ENCODE data around the gene PITPNM3. TPM values are rescaled to one million over a fixed set of nuclear protein-coding genes. Genes with fewer than 3 reads are reported as not detected.

Gene PITPNM3
- total and polyA plus RNA-seq, 2 of the 8 experiments (the other 6 are each of a cell fraction or from before 2014, with no cell fraction given): 1.7 to 3.1 TPM

GRCh38 chr17:6449307-6449706 is 107.0 kb downstream of the PITPNM3 start:
- Histone ChIP-seq H4K91ac (replicated peaks; ENCODE audit: insufficient read length, low read length) (no peak overlapping the region), H2BK15ac (ENCODE audit: low read length) (no peak overlapping the region), H2AK5ac (ENCODE audit: low read depth, low read length) (no peak overlapping the region), H2AFZ (ENCODE audit: low read length) (no peak overlapping the region), H4K8ac (ENCODE audit: extremely low read depth, insufficient read depth, low read length) (no peak overlapping the region), H3K23me2 (ENCODE audit: low read depth, low read length) (peaks cover 4% of the 10 kb centered on the region; the same call in 1 of the 2 replicates), H3K79me1 (ENCODE audit: low read depth, low read length) (peaks cover 8% of the 10 kb centered on the region), H2BK20ac (ENCODE audit: low read length) (no peak overlapping the region), H3K56ac (replicated peaks; ENCODE audit: insufficient read length, low read depth, low read length) (no peak overlapping the region), H3K4me1 (replicated peaks in 1 of 4; ENCODE audit: control insufficient read depth in 3 of 4, insufficient read depth in 4 of 4, low read length in 3 of 4) (peaks cover 6 to 38% (median 18%) of the 10 kb centered on the region in 4 experiments), H3K27me3 (replicated peaks in 1 of 4; ENCODE audit: control insufficient read depth in 3 of 4, extremely low read depth in 1 of 4, insufficient read depth in 3 of 4, low read length in 3 of 4) (no peaks in the 10 kb centered on the region; a peak in 2 of 7 replicates), H3K14ac (ENCODE audit: insufficient read length) (no peak overlapping the region), H3K36me3 (ENCODE audit: control insufficient read depth in 2 of 4, insufficient read depth in 4 of 4, low read length in 3 of 4) (peaks cover 19 to 57% (median 43%) of the 10 kb centered on the region in 4 experiments), H4K20me1 (replicated peaks in 1 of 2; ENCODE audit: control insufficient read depth in 1 of 2, insufficient read depth in 2 of 2, low read length in 2 of 2) (peaks cover 0 to 18% of the 10 kb centered on the region in 2 experiments), H4K5ac (ENCODE audit: insufficient read length, low read depth, low read length) (no peak overlapping the region), H2BK5ac (ENCODE audit: low read depth, low read length) (no peak overlapping the region), H3K9me3 (ENCODE audit: insufficient read depth in 2 of 2, low read depth in 1 of 2, low read length in 1 of 2) (no peaks in the 10 kb centered on the region), H3K4ac (replicated peaks; ENCODE audit: insufficient read length, low read depth, low read length) (no peak overlapping the region), H3K23ac (ENCODE audit: insufficient read length) (no peak overlapping the region), H3K27ac (ENCODE audit: low read depth, low read length) (no peak overlapping the region), H2BK12ac (ENCODE audit: low read depth, low read length) (no peak overlapping the region), H2BK120ac (replicated peaks; ENCODE audit: low read depth, low read length) (no peak overlapping the region), H3K79me2 (ENCODE audit: control insufficient read depth in 1 of 2, insufficient read depth in 2 of 2, low read length in 2 of 2) (peaks cover 3 to 21% of the 10 kb centered on the region in 2 experiments; a peak in 3 of 4 replicates), H3K4me2 (ENCODE audit: insufficient read depth in 1 of 2, low read depth in 2 of 2, low read length in 2 of 2) (no peak overlapping the region), H3K9ac (replicated peaks in 1 of 4; ENCODE audit: extremely low read depth in 1 of 4, low read depth in 3 of 4, low read length in 3 of 4) (no peak overlapping the region; a peak in 1 of 7 replicates), H3K18ac (ENCODE audit: extremely low read depth, low read length) (no peak overlapping the region; the same call in 1 of the 2 replicates), H3K4me3 (ENCODE audit: extremely low read depth in 1 of 4, insufficient read depth in 2 of 4, low read depth in 3 of 4, low read length in 4 of 4) (no peak overlapping the region)
- no peak for FAIRE-seq
- ChIA-PET CTCF (ENCODE audit: partially characterized antibody) (interaction anchor here (0.7 to 1.8 kb wide), 5 partner anchors 10 to 105 kb away, joined by 3 to 8 read pairs (median 3); no protein-coding TSS in a partner anchor), POLR2A (ENCODE audit: partially characterized antibody) (no interaction called here)
- DNase-seq (ENCODE audit: low read depth in 1 of 2, low spot score in 2 of 2): no peak
- 93% methylated on average over 6 of the region's 6 CpGs; no CpG with 5 or more reads in 1 of the 2 experiments for WGBS, 2 experiments (ENCODE audit: extremely low coverage in 1 of 2, insufficient coverage in 1 of 2, insufficient read length in 1 of 2, insufficient replicate concordance in 2 of 2, low coverage in 1 of 2, low lambda C conversion rate in 2 of 2, missing lambda C conversion rate in 1 of 2)
- TF ChIP-seq CHD2 (IDR thresholded peaks at IDR 0.05; ENCODE audit: low read length) (no peak), RAD21 (IDR thresholded peaks at IDR 0.05 in 1 of 2, conservative IDR thresholded peaks at IDR 0.05 in 1 of 2; ENCODE audit: low read depth in 2 of 2, low read length in 2 of 2) (no peak), CTBP2 (IDR thresholded peaks at IDR 0.05; ENCODE audit: borderline replicate concordance, insufficient read depth, insufficient read length, low read length) (no peak), POLR2A (IDR thresholded peaks at IDR 0.05; ENCODE audit: control extremely low read depth in 1 of 2, low read depth in 2 of 2, low read length in 2 of 2) (no peak), NRF1 (IDR thresholded peaks at IDR 0.05; ENCODE audit: low read depth, low read length) (no peak), SP1 (IDR thresholded peaks at IDR 0.05; ENCODE audit: low read depth, low read length) (no peak), POLR2AphosphoS5 (IDR thresholded peaks at IDR 0.05; ENCODE audit: low read depth, low read length) (no peak), EZH2 (IDR thresholded peaks at IDR 0.05; ENCODE audit: low read depth, low read length, severe bottlenecking) (no peak), TAF7 (optimal IDR thresholded peaks at IDR 0.05; ENCODE audit: borderline replicate concordance, low read depth, low read length) (no peak), TBP (IDR thresholded peaks at IDR 0.05; ENCODE audit: low read depth, low read length) (no peak), POU5F1 (IDR thresholded peaks at IDR 0.05; ENCODE audit: low read depth, low read length) (no peak), RFX5 (IDR thresholded peaks at IDR 0.05; ENCODE audit: borderline replicate concordance, low read depth, low read length) (no peak), SIN3A (conservative IDR thresholded peaks at IDR 0.05 in 1 of 2, IDR thresholded peaks at IDR 0.05 in 1 of 2; ENCODE audit: low read depth in 1 of 2, low read length in 2 of 2) (no peak), YY1 (IDR thresholded peaks at IDR 0.05; ENCODE audit: low read depth, low read length) (no peak)
